HEK293T (cell line): ENCODE measurements around the gene LEAP2.

Experiments
- CTCF ChIA-PET: fragments of 350-600 bp; formaldehyde crosslinking; extraction: SDS; loops from one replicate; lab custom pipeline; 2021; ENCODE audit warnings: antibody characterized with exemption, inconsistent platforms; lab: Yijun Ruan, JAX
- POLR2A ChIA-PET: fragments of 350-600 bp; formaldehyde crosslinking; extraction: SDS; loops from one replicate; lab custom pipeline; 2020; ENCODE audit warnings: antibody characterized with exemption, inconsistent platforms; lab: Yijun Ruan, JAX
- DNase-seq: peaks from one replicate; pipeline ENCODE4 v3.0.0; 2012; ENCODE audit warnings: mixed read lengths; ENCODE audit errors: extremely low spot score
- ARNT ChIP-seq: fragments of 450-650 bp; IDR thresholded peaks from 2 replicates; pipeline ENCODE4 v1.6.1; 2017; ENCODE audit warnings: mild to moderate bottlenecking
- BHLHE40 ChIP-seq: fragments of 450-650 bp; IDR thresholded peaks from 2 replicates; pipeline ENCODE4 v1.6.1; 2016; ENCODE audit warnings: mild to moderate bottlenecking, moderate library complexity, borderline replicate concordance
- CTBP1 ChIP-seq: fragments of 450-650 bp; IDR thresholded peaks from 2 replicates; pipeline ENCODE4 v1.6.1; 2016; ENCODE audit warnings: borderline replicate concordance
- ELF4 ChIP-seq: fragments of 450-650 bp; IDR thresholded peaks from 2 replicates; pipeline ENCODE4 v1.6.1; 2017; ENCODE audit warnings: antibody characterized with exemption
- FOXA1 ChIP-seq: fragments of 450-650 bp; IDR thresholded peaks from 2 replicates; pipeline ENCODE4 v1.6.1; 2016; ENCODE audit warnings: mild to moderate bottlenecking
- FOXK2 ChIP-seq: fragments of 450-650 bp; IDR thresholded peaks from 2 replicates; pipeline ENCODE4 v1.6.1; 2016; ENCODE audit warnings: mild to moderate bottlenecking
- FOXM1 ChIP-seq: fragments of 450-650 bp; IDR thresholded peaks from 2 replicates; pipeline ENCODE4 v1.6.1; 2017; ENCODE audit warnings: mild to moderate bottlenecking, borderline replicate concordance
- HDGF ChIP-seq: fragments of 450-650 bp; IDR thresholded peaks from 2 replicates; pipeline ENCODE4 v1.6.1; 2017; ENCODE audit warnings: antibody characterized with exemption, borderline replicate concordance
- L3MBTL2 ChIP-seq: fragments of 450-650 bp; conservative IDR thresholded peaks from 2 replicates; pipeline ENCODE4 v1.6.1; 2016; ENCODE audit warnings: mild to moderate bottlenecking
- LEF1 ChIP-seq: fragments of 450-650 bp; IDR thresholded peaks from 2 replicates; pipeline ENCODE4 v1.6.1; 2017; ENCODE audit warnings: mild to moderate bottlenecking, borderline replicate concordance
- NFRKB ChIP-seq: fragments of 450-650 bp; IDR thresholded peaks from 2 replicates; pipeline ENCODE4 v1.6.1; 2016; ENCODE audit warnings: mild to moderate bottlenecking, moderate library complexity
- SP1 ChIP-seq: fragments of 450-650 bp; IDR thresholded peaks from 2 replicates; pipeline ENCODE4 v1.6.1; 2017
- SUZ12 ChIP-seq: fragments of 450-650 bp; IDR thresholded peaks from 2 replicates; pipeline ENCODE4 v1.6.1; 2016; ENCODE audit warnings: mild to moderate bottlenecking
- TARDBP ChIP-seq: fragments of 450-650 bp; IDR thresholded peaks from 2 replicates; pipeline ENCODE4 v1.6.1; 2016
- ZNF384 ChIP-seq: fragments of 450-650 bp; IDR thresholded peaks from 2 replicates; pipeline ENCODE4 v1.6.1; 2016
- TF ChIP-seq, protein P1 (sequence below): fragments of 450-650 bp; IDR thresholded peaks from 2 replicates; pipeline ENCODE4 v1.6.1; 2016

LEAP2 gene

DNA sequence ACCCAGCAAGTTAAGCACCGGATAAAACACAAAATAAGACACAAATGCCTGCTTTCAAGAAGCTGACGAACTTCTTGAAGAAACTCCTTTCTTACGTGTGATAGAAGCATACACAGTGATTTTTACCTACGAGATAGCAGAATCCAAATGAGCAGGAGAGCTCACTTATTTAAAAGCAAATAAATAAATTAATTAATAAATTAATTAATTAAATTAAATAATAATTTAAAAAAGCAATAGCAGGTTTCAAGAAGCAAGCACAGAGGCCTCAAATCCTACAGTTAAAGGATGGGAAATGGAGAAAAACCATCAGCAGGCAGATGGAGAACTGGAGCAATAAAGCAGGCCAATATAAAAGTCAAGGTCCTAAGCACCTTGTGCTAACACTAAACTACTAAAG lies 17.3 kb downstream of the LEAP2 start:
- ChIA-PET CTCF (interaction anchor here (0.6 to 1.6 kb wide), 2 partner anchors 7 to 48 kb away, joined by 3 to 4 read pairs; no protein-coding TSS in a partner anchor), POLR2A (no interaction called here)
- no peak for TF ChIP-seq LEF1
- no peak for DNase-seq

DNA sequence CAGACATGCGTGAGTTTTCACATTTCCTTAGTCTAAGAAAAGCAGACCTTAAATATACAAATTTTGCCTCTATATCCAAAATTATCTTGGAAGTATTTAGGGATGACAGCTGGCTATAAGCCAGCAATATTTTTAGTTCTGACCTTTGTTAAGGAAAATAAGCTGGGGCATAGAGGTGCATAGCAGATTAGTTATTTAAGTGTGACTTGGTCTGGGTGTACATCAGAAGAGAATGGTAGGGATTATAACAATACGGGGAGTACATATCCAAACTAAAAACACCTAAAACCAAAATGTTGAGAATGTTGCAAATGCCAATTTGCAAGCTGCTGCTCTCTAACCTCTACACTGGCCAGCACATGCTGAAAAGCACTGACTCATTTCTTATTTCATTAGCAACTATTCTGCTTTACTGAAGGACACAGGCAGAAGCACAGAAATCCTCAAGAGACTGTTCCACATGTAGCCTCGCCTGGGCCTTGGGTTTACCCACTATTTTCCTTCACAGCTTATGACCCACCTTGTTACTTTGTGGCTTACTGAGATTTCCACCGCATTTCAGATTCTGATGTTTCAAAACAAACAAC lies 22.3 kb downstream of the LEAP2 start:
- CTCF ChIA-PET: no interaction called here
- TF ChIP-seq ARNT (no peak), CTBP1 (no peak), L3MBTL2 (no peak), ELF4 (no peak), SUZ12 (no peak), ZNF384 (no peak), HDGF (no peak), BHLHE40 (no peak)
- TF ChIP-seq, protein P1, sequence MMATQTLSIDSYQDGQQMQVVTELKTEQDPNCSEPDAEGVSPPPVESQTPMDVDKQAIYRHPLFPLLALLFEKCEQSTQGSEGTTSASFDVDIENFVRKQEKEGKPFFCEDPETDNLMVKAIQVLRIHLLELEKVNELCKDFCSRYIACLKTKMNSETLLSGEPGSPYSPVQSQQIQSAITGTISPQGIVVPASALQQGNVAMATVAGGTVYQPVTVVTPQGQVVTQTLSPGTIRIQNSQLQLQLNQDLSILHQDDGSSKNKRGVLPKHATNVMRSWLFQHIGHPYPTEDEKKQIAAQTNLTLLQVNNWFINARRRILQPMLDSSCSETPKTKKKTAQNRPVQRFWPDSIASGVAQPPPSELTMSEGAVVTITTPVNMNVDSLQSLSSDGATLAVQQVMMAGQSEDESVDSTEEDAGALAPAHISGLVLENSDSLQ: no peak
- POLR2A ChIA-PET: no interaction called here
- DNase-seq: no peak

DNA sequence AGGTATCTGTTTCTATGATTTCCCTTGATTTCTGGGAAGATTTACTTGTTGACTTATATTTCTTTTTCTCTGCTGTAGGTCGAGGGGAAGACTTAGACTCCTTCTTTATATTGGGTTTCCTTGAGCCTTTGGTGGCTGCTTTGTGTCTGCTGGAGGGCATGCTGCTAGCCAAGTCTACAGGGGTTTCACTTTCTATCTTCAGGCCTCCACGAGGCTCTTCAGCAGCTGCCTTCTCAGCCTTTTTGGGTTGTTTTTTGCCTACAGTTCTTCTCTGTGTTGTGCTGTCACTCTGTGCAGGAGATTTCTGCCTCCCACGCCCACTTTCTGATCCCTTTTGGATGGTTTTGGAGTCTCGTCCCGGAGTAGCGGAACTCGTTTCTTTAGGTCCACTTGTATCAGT lies 23.2 kb downstream of the LEAP2 start:
- CTCF ChIA-PET: interaction anchor here (0.7 kb wide), 1 partner anchor 8 kb away, joined by 3 read pairs; no protein-coding TSS in a partner anchor
- no peak for DNase-seq
- TF ChIP-seq HDGF (no peak), ARNT (no peak), BHLHE40 (no peak), SUZ12 (no peak), SP1 (no peak)
- POLR2A ChIA-PET: no interaction called here

DNA sequence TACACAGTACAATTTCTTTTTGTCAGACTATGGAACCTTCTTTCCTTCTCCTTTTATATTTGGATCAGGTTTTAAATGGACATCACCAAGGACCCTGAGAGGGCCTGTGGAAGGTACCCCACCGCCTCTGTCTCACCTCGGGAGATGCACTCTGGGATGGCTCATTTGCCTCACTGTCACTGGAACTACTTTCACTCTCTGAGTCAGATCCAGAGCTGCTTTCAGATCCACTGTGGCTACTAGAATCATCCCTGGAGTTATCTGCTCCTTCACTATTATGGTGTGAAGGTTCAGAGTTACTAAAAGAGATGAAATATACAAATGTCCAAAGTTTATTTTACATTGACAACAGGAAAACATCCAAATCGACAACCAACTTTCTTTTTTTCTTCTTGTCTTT lies 24.6 kb downstream of the LEAP2 start:
- no peak for TF ChIP-seq FOXK2
- TF ChIP-seq L3MBTL2: no peak
- no peak for TF ChIP-seq BHLHE40
- TF ChIP-seq SP1: no peak
- TF ChIP-seq, protein P1: no peak
- TF ChIP-seq ZNF384: no peak
- TF ChIP-seq HDGF: no peak
- TF ChIP-seq TARDBP: no peak
- no peak for TF ChIP-seq ARNT
- TF ChIP-seq NFRKB: no peak
- no peak for TF ChIP-seq FOXA1
- no peak for TF ChIP-seq SUZ12
- CTCF ChIA-PET: no interaction called here

DNA sequence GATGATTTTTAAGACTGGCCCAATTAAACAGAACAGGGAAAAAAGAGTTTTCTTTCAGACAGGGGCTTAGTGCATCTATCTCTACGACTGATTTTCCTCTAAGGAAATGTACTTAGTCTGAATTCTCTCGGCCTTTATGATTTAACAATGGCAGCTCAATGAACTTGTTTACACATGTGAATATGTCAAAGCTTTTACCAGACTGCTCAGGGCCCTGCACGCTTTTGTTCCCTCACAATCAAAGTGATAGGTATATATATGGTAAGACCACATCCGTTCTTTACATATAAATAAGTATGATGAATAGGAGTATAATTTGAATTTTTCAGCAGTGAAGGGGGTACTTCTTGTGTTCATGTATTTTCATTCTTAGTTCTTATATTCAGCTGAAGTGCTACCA lies 27.6 kb downstream of the LEAP2 start:
- POLR2A ChIA-PET: no interaction called here
- TF ChIP-seq ZNF384 (no peak), CTBP1 (no peak), LEF1 (no peak), SP1 (no peak), SUZ12 (no peak), FOXM1 (no peak), FOXA1 (no peak), HDGF (no peak), ARNT (no peak), TARDBP (no peak), L3MBTL2 (no peak), FOXK2 (no peak), ELF4 (no peak), NFRKB (no peak), BHLHE40 (no peak)
- TF ChIP-seq, protein P1: no peak
- CTCF ChIA-PET: no interaction called here
- DNase-seq: no peak

More for the DNA sequence above, 24.6 kb downstream of the LEAP2 start:
- POLR2A ChIA-PET: no interaction called here
- DNase-seq: no peak

DNA sequence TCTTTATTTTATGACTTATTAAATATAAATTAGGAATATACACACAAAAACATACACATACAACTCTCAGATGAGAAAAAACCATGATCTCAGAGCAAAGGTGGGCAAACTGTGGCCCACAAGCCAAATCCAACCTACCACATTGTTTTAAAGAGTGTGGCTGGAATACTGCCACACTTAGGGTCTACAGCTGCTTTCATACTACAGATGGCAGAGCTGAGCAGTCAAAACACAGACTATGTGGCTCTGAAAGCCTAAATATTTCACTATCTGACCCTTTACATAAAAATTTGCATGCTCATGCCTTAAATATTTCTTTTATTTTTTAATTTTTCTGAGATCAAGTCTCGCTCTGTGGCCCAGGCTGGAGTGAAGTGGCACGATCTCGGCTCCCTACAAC lies 28.3 kb downstream of the LEAP2 start:
- no peak for DNase-seq
- TF ChIP-seq BHLHE40 (no peak), ELF4 (no peak), ZNF384 (no peak), NFRKB (no peak), CTBP1 (no peak), L3MBTL2 (no peak), FOXK2 (no peak), TARDBP (no peak), HDGF (no peak), SP1 (no peak), FOXM1 (no peak), LEF1 (no peak), FOXA1 (no peak), SUZ12 (no peak)
- TF ChIP-seq, protein P1: no peak
- CTCF ChIA-PET: no interaction called here
- POLR2A ChIA-PET: no interaction called here
